Activated naive CD4-positive, alpha-beta T cell treated with anti-CD3 and anti-CD28 coated beads, Interleukin-2, amount 50 U/mL, for 72 hours (primary cell): ENCODE results near the gene CACHD1. TPM values are rescaled to one million over a fixed set of nuclear protein-coding genes. Genes with fewer than 3 reads are reported as not detected.

Experiments
- ATAC-seq, 2 donors: fragments of 150-1000 bp; cut with Tn5 transposase; 2 replicates each; pipeline ENCODE4 v1.10.0; 2021; ENCODE audit warnings: mild to moderate bottlenecking in 2 of 2, moderate library complexity in 2 of 2
- DNase-seq, 2 donors: peaks; one replicate each; pipeline ENCODE4 v3.0.0; 2021 to 2022; ENCODE audit warnings: low spot score in 2 of 2
- H3K27ac Mint-ChIP-seq, 2 donors: one replicate each; pipeline ENCODE4 v1.8.0; 2022; ENCODE audit warnings: mild to moderate bottlenecking in 2 of 2, mixed read lengths in 2 of 2
- H3K36me3 Mint-ChIP-seq, 2 donors: one replicate each; pipeline ENCODE4 v1.8.0; 2022; ENCODE audit warnings: mixed read lengths in 2 of 2
- H3K9me3 Mint-ChIP-seq, 2 donors: one replicate each; pipeline ENCODE4 v1.8.0; 2022; ENCODE audit warnings: mixed read lengths in 2 of 2
- total RNA-seq, 2 donors: library from RNA; stranded (reverse); gene quantifications; one replicate each; pipeline ENCODE4 v1.2.3, GENCODE V29; 2022

Gene CACHD1
- total RNA-seq, 2 donors from 2014 or later, result 1.1 to 1.6 TPM

DNA sequence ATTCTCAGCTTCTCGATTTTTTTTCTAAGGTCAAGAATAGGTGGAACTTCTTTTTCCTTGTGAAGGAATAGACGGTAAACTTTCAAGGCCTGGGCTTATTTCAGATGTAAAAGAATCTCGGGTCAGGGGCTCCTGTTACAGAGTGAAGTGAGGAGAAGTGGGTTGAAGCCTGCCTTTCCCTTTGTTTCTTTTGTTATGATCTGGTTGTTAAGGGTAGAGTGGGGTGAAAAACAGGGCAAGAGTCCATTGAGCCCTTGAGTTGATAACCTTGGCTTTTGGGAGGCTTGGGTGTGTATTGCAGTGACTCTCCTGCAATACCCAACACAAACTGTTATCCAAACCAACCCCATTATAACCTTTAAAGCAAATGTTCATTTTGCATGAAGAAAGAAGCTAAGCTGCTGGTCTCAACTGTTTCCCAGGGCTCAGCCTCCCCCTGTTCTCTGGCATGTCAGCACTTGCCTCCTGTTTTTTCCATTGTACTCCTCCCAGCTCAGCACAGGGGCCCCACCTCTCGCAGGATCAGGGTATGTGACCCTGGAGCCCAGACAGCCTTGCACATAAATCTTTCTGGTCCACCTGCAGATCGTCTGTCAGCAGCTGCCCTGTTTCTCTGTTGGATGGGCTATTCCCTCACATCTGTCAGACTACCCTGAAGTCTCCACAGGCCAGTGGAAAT is 102.4 kb downstream of the CACHD1 start:
- ATAC-seq, result no peak
- H3K9me3 Mint-ChIP-seq, result no peaks in the 10 kb centered on the region
- H3K27ac Mint-ChIP-seq, result no peak overlapping the region
- no peak for DNase-seq
- no peaks in the 10 kb centered on the region for H3K36me3 Mint-ChIP-seq

DNA sequence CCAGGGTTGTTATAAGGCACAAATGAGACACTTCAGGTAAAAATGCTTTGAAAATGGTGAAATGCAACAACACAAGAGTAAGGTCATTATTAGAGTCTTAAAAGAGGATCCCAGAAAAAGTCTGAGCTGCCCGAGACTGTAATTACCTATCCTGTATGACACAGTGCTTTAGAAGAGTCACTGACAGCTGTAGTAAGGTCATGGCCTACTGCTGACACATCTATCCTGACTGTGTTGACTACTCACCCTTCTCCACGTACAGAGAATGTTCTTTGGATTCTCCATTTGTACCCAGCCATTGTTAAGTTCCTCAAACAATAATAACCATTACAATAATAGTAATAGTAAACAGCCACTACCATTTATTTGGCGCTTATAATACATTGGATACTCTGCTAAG is 104.4 kb downstream of the CACHD1 start:
- Mint-ChIP-seq H3K9me3 (no peaks in the 10 kb centered on the region), H3K36me3 (no peaks in the 10 kb centered on the region), H3K27ac (no peak overlapping the region)
- ATAC-seq, result no peak
- DNase-seq, result no peak

DNA sequence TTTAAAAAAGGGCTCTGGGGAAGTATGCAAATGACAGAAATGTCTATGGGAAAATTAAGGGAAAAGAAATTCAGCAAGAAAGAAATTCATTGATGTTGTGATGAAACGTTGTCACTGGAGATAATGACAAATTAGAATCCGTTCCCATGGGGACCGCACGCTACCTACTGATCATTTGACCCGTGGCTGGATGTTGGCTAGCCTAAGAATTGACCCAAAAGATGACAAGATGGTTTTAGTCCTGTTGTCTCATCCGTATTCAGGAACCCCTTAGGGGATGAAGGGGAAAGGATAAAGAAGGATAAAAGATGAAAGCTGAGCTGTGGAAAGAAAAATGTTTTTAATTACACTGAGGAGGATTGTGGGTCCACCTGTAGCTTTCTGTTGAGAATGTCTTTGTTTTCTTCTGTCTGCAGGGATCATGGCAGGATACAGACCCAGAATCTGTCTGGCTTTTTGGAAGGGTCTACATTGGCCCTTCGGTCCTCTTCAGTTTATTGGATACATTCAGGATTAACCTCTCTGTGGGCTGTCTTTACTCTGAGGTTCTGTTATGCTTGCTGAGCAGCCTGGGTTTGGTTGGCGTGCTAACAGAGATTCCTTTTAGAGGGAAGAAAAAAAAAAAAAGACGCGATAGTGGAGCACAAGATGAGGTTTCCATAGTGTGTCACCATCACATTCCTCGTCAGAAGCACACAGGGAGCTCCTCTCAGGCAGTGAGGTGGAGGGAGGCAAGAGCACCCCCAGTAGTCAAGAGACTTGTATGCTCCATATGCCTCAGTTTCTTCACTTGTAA is 106.2 kb downstream of the CACHD1 start:
- H3K27ac Mint-ChIP-seq, result no peak overlapping the region
- no peak for ATAC-seq
- no peaks in the 10 kb centered on the region for H3K36me3 Mint-ChIP-seq
- no peak for DNase-seq
- no peaks in the 10 kb centered on the region for H3K9me3 Mint-ChIP-seq

DNA sequence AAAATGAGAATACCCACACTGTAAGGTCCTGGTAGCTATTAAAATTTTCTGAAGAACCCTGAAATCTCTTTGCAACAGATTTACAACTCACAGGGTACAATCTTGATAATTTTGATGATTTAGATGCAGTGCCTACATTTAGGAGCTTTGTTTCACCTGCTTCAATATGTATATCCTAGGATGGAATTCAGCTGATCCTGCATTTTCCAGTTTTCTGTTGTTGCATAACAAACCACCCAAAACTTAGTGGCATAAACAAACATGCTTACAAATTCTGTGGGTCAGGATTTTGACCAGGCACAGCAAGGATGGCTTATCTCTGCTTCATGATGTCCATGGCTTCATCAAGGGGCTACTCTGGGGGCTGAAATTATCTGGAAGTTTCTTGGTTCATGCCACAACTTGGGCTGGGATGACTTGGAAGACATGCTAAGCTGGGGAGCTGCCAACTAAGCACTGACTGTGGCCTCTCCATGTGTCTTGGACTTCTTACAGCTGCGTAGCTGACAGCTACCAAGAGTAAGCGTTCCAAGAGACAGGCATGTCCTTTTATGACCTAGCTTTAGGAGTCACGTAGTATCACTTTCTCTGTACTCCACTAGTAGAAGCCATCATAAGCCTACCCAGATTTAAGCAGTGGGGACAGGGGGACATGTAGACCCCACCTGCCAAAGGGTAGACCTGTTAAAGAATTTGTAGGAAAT is 108.5 kb downstream of the CACHD1 start:
- no peaks in the 10 kb centered on the region for H3K36me3 Mint-ChIP-seq
- no peak for ATAC-seq
- no peak for DNase-seq
- H3K9me3 Mint-ChIP-seq, result no peaks in the 10 kb centered on the region
- H3K27ac Mint-ChIP-seq, result no peak overlapping the region

DNA sequence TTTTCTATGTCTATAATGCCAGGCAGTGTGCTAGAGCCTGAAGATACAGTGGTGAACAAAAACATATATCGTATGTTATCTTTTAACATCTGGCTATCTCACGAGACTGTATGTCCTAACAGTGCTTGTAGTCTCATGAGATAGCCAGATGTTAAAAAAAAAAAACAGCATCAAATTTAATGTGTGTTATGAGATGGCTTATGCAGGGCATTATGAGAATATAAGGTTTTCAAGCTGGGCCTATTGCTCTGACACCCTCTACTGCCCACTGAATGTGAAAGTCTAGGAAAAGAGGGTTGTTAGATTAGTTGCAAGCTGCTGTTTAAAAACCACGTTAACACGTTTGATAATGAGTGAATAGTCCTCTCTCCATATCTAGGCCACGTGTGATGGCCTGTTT is 109.8 kb downstream of the CACHD1 start:
- ATAC-seq (no peak), DNase-seq (no peak)
- Mint-ChIP-seq H3K36me3 (no peaks in the 10 kb centered on the region), H3K27ac (no peak overlapping the region), H3K9me3 (no peaks in the 10 kb centered on the region)

DNA sequence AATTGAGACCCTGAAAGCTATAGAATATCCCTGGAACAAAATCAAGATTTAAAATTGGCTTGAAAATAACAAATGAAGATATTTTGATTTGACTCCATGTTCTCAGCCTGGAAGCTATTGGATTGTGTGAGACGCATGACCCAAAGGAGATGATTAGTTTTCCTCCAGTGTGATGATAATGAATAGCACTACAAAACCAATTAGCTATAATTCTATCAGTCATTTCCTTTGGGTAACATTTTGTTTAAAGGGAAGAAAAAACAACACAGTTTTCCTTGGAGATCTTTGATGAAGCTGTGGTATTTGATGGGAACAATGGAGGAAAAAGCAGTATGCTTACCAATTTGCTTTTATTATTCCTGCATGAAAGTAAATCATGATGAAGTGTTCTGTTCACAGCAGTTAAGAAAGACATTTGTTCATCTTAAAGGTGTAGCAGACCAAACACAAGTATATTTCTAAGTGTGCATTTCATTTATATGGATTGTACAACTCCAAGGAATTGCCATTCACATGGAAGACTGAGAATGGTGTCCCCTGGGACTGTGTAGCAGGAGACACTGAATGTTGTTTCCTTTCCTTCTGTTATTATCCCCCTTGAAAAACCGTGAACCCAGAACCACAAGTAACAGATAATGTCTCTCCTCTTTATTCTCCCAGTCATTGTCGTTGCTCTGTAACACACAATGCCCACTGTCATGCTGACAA is 111.4 kb downstream of the CACHD1 start:
- Mint-ChIP-seq H3K36me3 (no peaks in the 10 kb centered on the region), H3K27ac (no peak overlapping the region), H3K9me3 (no peaks in the 10 kb centered on the region)
- ATAC-seq (no peak), DNase-seq (no peak)

DNA sequence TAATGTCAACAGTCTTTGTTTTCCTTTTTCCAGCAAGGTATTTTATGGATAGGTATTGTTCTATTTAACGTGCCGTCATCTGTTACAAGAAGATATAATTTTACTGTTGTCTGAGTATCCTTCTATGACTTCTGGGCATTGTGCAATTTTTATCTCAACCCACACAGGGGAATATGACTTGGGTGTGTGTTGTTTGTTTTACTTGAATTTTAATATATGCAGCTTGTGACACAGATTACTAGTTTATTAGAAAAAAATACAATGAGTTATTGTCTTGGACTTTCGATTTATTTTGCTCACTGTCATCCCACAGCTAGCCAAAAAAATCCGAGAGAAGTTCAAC is 111.9 kb downstream of the CACHD1 start:
- H3K9me3 Mint-ChIP-seq, result no peaks in the 10 kb centered on the region
- DNase-seq (no peak), ATAC-seq (no peak)
- no peaks in the 10 kb centered on the region for H3K36me3 Mint-ChIP-seq
- no peak overlapping the region for H3K27ac Mint-ChIP-seq

DNA sequence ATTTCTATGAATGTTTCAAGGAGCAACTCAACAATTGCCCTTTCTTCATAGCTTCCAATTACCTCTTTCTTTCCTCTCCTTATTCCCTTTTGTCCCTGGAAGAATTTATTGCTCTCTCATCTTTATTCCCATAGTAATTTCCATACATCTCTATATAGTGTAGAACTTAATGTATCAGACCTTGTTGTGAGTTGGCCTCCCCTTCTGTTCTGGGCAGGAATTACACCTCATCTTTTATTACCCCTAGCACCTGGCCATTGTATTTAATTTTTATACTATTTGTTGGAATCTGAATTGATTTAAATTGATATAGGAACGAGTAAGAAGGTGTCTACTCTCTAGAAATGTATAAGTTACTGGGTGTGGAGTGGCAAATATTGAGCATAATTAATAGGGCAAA is 114.5 kb downstream of the CACHD1 start:
- H3K9me3 Mint-ChIP-seq, result no peaks in the 10 kb centered on the region
- ATAC-seq, result no peak

DNA sequence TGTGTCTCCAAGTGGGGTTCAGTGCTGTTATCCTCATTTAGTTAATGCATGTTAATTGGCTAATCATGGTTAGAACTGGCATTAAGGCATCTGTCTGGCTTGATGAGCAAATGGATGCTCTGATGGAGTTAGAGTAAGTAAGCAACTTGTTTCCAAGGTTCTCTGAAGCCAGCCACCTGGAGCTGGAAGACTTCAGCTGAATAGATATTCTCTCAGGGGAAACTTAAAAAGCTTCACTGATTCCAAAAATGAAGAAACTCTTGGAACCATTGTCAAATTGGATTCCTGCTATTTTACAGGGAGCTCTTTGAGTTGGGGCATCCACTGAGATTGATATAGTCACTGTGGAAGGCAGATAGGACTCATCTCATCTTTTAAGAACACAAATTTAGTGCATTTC is 118.9 kb downstream of the CACHD1 start:
- H3K9me3 Mint-ChIP-seq, result no peaks in the 10 kb centered on the region
- H3K36me3 Mint-ChIP-seq, result no peaks in the 10 kb centered on the region
- ATAC-seq (no peak), DNase-seq (no peak)
- H3K27ac Mint-ChIP-seq, result no peak overlapping the region

More for the DNA sequence above, 114.5 kb downstream of the CACHD1 start:
- H3K36me3 Mint-ChIP-seq, result no peaks in the 10 kb centered on the region
- no peak for DNase-seq
- no peak overlapping the region for H3K27ac Mint-ChIP-seq

DNA sequence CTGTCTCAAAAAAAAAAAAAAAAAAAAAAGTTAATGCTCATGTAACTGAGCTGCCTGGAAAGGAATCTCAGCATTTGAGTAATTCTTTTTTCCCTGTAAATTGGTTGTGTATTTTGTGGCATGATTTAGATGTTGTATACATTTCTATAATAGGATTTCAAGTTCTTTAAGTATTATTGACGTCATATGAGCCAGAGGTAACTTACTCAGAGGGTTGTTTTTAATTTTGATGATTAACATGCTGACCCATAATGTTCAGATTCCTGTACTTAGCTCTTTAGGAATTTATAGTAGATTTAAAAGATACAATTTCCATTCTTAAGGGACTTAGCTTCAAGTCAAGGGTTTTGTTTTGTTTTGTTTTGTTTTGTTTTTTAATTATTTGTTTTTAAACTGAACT is 120.4 kb downstream of the CACHD1 start:
- no peak for ATAC-seq
- no peak for DNase-seq
- Mint-ChIP-seq H3K9me3 (no peaks in the 10 kb centered on the region), H3K36me3 (no peaks in the 10 kb centered on the region), H3K27ac (no peak overlapping the region)

DNA sequence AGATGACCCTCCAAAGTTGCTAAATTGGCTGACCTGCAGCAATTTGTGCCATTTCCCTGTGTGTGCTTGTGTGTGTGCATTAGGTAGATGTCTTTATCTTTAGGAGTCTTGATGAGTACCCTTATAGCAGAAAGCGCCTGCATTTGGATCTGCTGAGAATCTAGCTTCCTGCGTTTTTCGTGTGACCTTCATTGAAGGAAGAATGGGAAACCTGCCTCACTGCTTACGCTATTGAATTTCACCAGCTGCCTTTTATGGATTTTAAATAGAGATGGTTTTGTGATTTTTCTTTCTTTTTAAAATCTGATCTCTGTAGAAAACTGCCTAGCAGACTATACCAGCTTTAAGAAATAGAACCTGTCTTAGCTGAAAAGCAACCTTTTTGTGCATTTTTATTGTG is 124.5 kb downstream of the CACHD1 start:
- DNase-seq (no peak), ATAC-seq (no peak)
- no peaks in the 10 kb centered on the region for H3K36me3 Mint-ChIP-seq
- no peak overlapping the region for H3K27ac Mint-ChIP-seq
- H3K9me3 Mint-ChIP-seq, result no peaks in the 10 kb centered on the region

DNA sequence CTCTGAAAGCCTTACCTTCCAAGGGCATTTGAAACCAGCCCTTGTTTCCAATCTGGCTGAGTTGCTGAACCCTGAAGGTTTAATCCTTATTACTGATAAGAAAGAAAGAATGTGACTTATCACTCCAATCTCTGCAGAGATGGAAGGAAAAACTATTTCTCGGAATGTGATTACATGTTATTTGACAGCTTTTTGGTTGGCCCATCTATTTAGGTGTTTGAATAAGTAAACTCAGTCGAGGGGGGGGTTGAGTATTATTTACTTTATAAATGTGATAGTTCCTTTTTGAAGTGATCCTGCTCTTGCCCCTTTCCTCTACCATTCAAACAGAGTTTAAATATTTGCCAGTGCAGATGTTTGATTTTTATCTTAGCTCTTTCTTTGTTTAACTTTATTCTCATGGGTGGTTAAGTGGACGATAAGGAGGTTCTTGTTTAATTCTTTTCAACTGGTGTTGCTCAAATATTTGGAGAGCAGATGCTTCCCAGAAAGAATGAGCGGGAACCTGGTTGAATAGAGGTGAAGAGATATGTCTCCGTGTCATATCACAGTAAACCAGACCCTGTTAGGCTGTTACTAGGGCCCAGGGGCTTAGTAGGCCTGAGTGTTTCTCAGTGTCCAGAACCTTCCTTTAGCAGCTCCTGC is 126.1 kb downstream of the CACHD1 start:
- Mint-ChIP-seq H3K27ac (no peak overlapping the region), H3K9me3 (no peaks in the 10 kb centered on the region), H3K36me3 (no peaks in the 10 kb centered on the region)
- ATAC-seq, result no peak
- DNase-seq, result no peak

DNA sequence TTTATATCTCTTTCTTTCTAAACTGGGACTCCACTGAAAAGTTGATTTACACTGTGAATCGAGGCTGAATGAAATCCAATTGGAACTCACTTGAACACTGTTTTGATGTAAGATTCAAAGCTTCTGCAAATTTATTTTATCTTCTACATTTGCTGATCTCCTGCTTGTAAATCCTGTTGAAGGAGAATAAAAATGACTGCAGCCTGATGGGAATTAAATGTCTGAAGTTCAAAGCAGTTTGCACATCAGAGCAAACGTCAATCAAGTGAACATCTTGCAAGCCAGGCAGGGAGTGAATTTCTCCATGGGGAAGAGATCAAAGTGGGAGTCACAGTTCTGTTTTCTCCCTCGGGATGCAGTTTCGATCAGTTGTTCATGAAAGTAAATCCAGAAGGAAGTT is 127.2 kb downstream of the CACHD1 start:
- DNase-seq, result no peak
- H3K9me3 Mint-ChIP-seq, result no peaks in the 10 kb centered on the region
- no peaks in the 10 kb centered on the region for H3K36me3 Mint-ChIP-seq
- ATAC-seq, result no peak
- H3K27ac Mint-ChIP-seq, result no peak overlapping the region

DNA sequence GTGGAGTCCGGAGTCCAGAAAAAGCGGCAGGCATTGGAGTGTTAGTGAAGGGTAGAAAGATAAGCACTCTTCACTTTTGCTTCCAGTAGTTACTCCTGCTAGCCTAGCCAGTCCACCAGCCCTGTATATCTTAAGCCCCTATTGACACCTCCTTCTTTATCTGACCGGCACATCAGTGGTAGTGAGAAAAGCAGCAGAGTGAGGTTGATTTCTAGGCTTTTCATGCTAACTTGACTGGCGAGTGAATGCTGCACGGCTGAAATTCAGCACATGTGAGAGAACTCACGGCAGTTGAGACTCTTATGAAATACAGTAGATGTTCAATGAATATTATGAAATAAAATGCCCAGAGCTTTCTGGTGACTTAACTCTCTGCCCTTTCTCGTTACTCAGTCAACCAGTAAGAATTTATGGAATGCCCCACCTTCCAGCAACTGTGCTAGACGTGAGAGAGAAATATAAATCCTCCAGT is 128.2 kb downstream of the CACHD1 start:
- no peak for DNase-seq
- no peak overlapping the region for H3K27ac Mint-ChIP-seq
- H3K36me3 Mint-ChIP-seq, result no peaks in the 10 kb centered on the region
- ATAC-seq, result no peak
- H3K9me3 Mint-ChIP-seq, result no peaks in the 10 kb centered on the region

DNA sequence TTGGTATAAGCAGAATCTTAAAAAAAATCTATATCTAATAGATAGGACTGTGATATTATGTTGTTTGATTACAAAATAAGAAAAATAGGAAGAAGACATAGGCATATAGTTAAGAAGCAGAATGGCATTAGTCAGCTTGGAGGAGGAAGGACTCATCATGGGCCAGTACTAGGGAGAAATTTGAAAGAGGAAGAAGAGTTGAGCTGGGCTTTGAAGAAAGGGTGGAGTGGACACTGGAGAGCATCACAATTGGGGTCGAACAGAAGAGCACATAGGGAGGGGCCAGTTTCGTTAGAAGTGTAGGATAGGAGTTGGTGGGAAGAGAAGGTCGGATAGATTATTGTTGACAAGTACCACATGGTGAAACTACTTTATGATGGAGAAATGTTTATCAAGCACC is 129.3 kb downstream of the CACHD1 start:
- no peak for ATAC-seq
- DNase-seq, result no peak
- Mint-ChIP-seq H3K27ac (no peak overlapping the region), H3K9me3 (no peaks in the 10 kb centered on the region), H3K36me3 (no peaks in the 10 kb centered on the region)

DNA sequence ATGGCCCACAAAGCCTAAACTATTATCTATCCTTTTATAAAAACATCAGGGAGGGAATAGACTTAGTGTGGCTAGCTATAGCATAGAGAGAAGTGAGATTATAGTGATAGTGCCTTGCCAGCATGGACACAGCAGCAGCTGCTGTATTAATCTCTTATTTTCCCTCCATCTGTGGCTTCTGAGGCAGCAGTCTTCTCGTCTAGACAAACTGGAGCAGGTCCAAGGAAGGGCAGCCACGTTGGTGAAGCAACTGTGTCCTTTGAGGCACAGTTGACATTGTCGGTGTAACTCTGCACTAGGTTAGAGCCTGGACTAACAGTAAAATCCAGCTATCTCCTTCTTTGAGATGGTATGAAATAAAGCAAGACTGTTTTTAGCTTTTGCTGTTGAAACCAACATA is 131.3 kb downstream of the CACHD1 start:
- ATAC-seq (no peak), DNase-seq (no peak)
- no peaks in the 10 kb centered on the region for H3K9me3 Mint-ChIP-seq
- H3K27ac Mint-ChIP-seq, result no peak overlapping the region
- no peaks in the 10 kb centered on the region for H3K36me3 Mint-ChIP-seq
